HepG2 (cell line): ENCODE results near the gene PANK3. TPM values are rescaled to one million over a fixed set of nuclear protein-coding genes. Genes with fewer than 3 reads are reported as not detected.

Experiments
- GMEB1 ChIP-seq: sonication (generic); formaldehyde crosslinking; IDR thresholded peaks from 2 replicates; pipeline ENCODE4 v1.5.1; 2020; ENCODE audit warnings: missing genetic modification reagents, mild to moderate bottlenecking, borderline replicate concordance
- GPBP1L1 ChIP-seq: sonication (generic); formaldehyde crosslinking; IDR thresholded peaks from 2 replicates; pipeline ENCODE4 v1.5.0; 2020; ENCODE audit warnings: mild to moderate bottlenecking, missing genetic modification reagents
- HOXA9 ChIP-seq: sonication (generic); formaldehyde crosslinking; IDR thresholded peaks from 2 replicates; pipeline ENCODE4 v1.8.1; 2022; ENCODE audit warnings: missing genetic modification reagents, mild to moderate bottlenecking, moderate library complexity, borderline replicate concordance
- JUN ChIP-seq: sonication (generic); formaldehyde crosslinking; IDR thresholded peaks from 2 replicates; pipeline ENCODE4 v1.4.0; 2020; ENCODE audit warnings: mild to moderate bottlenecking, missing genetic modification reagents
- KLF15 ChIP-seq: sonication (generic); formaldehyde crosslinking; IDR thresholded peaks from 2 replicates; pipeline ENCODE4 v1.8.1; 2023; ENCODE audit warnings: borderline replicate concordance, mild to moderate bottlenecking, inconsistent platforms, missing genetic modification reagents, mixed read lengths
- NFE2 ChIP-seq: sonication (generic); formaldehyde crosslinking; IDR thresholded peaks from 2 replicates; pipeline ENCODE4 v1.4.0; 2020; ENCODE audit warnings: missing genetic modification reagents
- SATB2 ChIP-seq: sonication (generic); formaldehyde crosslinking; IDR thresholded peaks from 2 replicates; pipeline ENCODE4 v1.5.0; 2020; ENCODE audit warnings: missing genetic modification reagents
- SMARCC2 ChIP-seq: fragments of 450-650 bp; IDR thresholded peaks from 2 replicates; pipeline ENCODE4 v1.6.1; 2017; ENCODE audit warnings: antibody characterized with exemption, mild to moderate bottlenecking
- SOX6 ChIP-seq, 2 experiments: fragments of 450-650 bp in 1 of 2; sonication (generic) in 1 of 2; formaldehyde crosslinking in 1 of 2; IDR thresholded peaks; 2 replicates each; pipeline versions ENCODE4 v1.4.0 to v1.6.1; 2017 to 2020; ENCODE audit warnings: antibody characterized with exemption in 1 of 2, mild to moderate bottlenecking in 1 of 2, missing genetic modification reagents in 1 of 2
- TFDP1 ChIP-seq: IDR thresholded peaks from 2 replicates; pipeline ENCODE4 v1.6.1; 2016; ENCODE audit warnings: missing compliant biosample characterization, missing genetic modification reagents, borderline replicate concordance
- U2AF1 ChIP-seq: fragments of 200-400 bp; formaldehyde crosslinking; optimal IDR thresholded peaks from 2 replicates; pipeline ENCODE3; 2017; ENCODE audit warnings: mild to moderate bottlenecking, low read depth, low read length
- ZNF256 ChIP-seq: sonication (generic); formaldehyde crosslinking; conservative IDR thresholded peaks from 2 replicates; pipeline ENCODE4 v1.4.0; 2020; ENCODE audit warnings: missing genetic modification reagents
- ZNF3 ChIP-seq: IDR thresholded peaks from 2 replicates; pipeline ENCODE4 v1.7.0; 2017; ENCODE audit warnings: inconsistent platforms
- ZNF441 ChIP-seq: sonication (generic); formaldehyde crosslinking; IDR thresholded peaks from 2 replicates; pipeline ENCODE4 v1.7.0; 2021; ENCODE audit warnings: missing genetic modification reagents, borderline replicate concordance
- ZNF552 ChIP-seq: sonication (generic); formaldehyde crosslinking; IDR thresholded peaks from 2 replicates; pipeline ENCODE4 v1.9.0; 2022; ENCODE audit warnings: missing genetic modification reagents, mild to moderate bottlenecking, borderline replicate concordance
- ZNF562 ChIP-seq: sonication (generic); formaldehyde crosslinking; IDR thresholded peaks from 2 replicates; pipeline ENCODE4 v1.8.0; 2022; ENCODE audit warnings: missing genetic modification reagents, borderline replicate concordance
- ZNF775 ChIP-seq: sonication (generic); formaldehyde crosslinking; IDR thresholded peaks from 2 replicates; pipeline ENCODE4 v1.4.0; 2020; ENCODE audit warnings: missing genetic modification reagents, mild to moderate bottlenecking, moderate library complexity, borderline replicate concordance
- polyA plus RNA-seq, 8 experiments: library from polyadenylated mRNA; depleted of rRNA in 3 of 8; stranded (reverse) in 7 of 8; unstranded in 1 of 8; fragments of >200 nt; fragmentation: Illumina TruSeq in 4 of 8; extraction: Trizol in 4 of 8; gene quantifications; 2 replicates each; pipeline versions ENCODE4 v1.2.1 to v1.2.3, GENCODE V29; 2011 to 2016; ENCODE audit warnings: low read depth in 4 of 8, missing spikeins in 1 of 8, mixed read lengths in 1 of 8; ENCODE audit not compliant: insufficient read depth in 1 of 8
- total RNA-seq, 5 experiments: library from RNA; depleted of rRNA; stranded (reverse); fragments of >200 nt; fragmentation: Illumina TruSeq; extraction: Trizol; gene quantifications; 2 replicates each; pipeline ENCODE4 v1.2.3, GENCODE V29; 2016; ENCODE audit warnings: low read depth in 1 of 5

The PANK3 gene
- total and polyA plus RNA-seq, 2 of the 13 experiments (the other 11 are each of a cell fraction or from before 2014, with no cell fraction given) = 26.9 to 69.5 TPM

- TF ChIP-seq U2AF1 (no peak), ZNF3 (CRISPR knock-in tag) (no peak), JUN (CRISPR knock-in tag) (0 out of 2 replicates have a peak, but pooled peaks have one; percentile 37), HOXA9 (CRISPR knock-in tag) (no peak), ZNF775 (peak; percentile 63; the same call in 1 of the 2 replicates), KLF15 (CRISPR knock-in tag) (no peak), SMARCC2 (no peak), TFDP1 (CRISPR knock-in tag) (peak; percentile 72; the same call in 1 of the 2 replicates), NFE2 (CRISPR knock-in tag) (no peak), SATB2 (CRISPR knock-in tag) (no peak), ZNF441 (CRISPR knock-in tag) (peak; percentile 53; the same call in 1 of the 2 replicates), ZNF562 (CRISPR knock-in tag) (no peak), ZNF256 (CRISPR knock-in tag) (no peak), ZNF552 (CRISPR knock-in tag) (no peak; the same call in 1 of the 2 replicates), GPBP1L1 (CRISPR knock-in tag) (no peak), SOX6 (IDR thresholded peaks at IDR 0.05) (no peak), SOX6 (CRISPR knock-in tag; IDR thresholded peaks at IDR 0.05) (peak; percentile 67), GMEB1 (peak; percentile 93)
Measured at GRCh38 chr5:168579488-168580226, 489 bp upstream of the PANK3 start (continued).
